Aorta (tissue), 5 donors: ENCODE data around the gene MSRB1. TPM values are rescaled to one million over a fixed set of nuclear protein-coding genes. Genes with fewer than 3 reads are reported as not detected.
"Not testable (repeated sequence)": the region's sequence is repeated elsewhere in the genome, so short reads cannot be mapped to it uniquely, and the experiment has no call there.

Experiments
- ATAC-seq: fragments of 200-7000 bp; cut with Tn5 transposase; one replicate; pipeline ENCODE4 v1.9.1; 2022; ENCODE audit warnings: moderate library complexity; ENCODE audit not compliant: low FRiP score
- DNase-seq, 2 donors: peaks; one replicate each; pipeline ENCODE4 v3.0.0-alpha.2; 2020
- H3K27ac ChIP-seq, 2 donors: one replicate each; pipeline ENCODE4 v1.5.1; 2013; ENCODE audit warnings: low read length in 2 of 2, mild to moderate bottlenecking in 2 of 2, moderate library complexity in 2 of 2, control low read depth in 1 of 2, inconsistent platforms in 1 of 2, low read depth in 1 of 2
- H3K27me3 ChIP-seq, 2 donors: one replicate each; pipeline ENCODE4 v1.6.1; 2013; ENCODE audit warnings: control low read depth in 1 of 2, low read length in 1 of 2, mild to moderate bottlenecking in 1 of 2, moderate library complexity in 1 of 2; ENCODE audit not compliant: insufficient read depth in 2 of 2, control insufficient read depth in 1 of 2
- H3K36me3 ChIP-seq, 2 donors: one replicate each; pipeline ENCODE4 v1.6.1; 2013; ENCODE audit warnings: control low read depth in 1 of 2, low read length in 1 of 2, mild to moderate bottlenecking in 1 of 2; ENCODE audit not compliant: insufficient read depth in 2 of 2, control insufficient read depth in 1 of 2
- H3K4me1 ChIP-seq, 2 donors: one replicate each; pipeline ENCODE4 v1.6.1; 2013; ENCODE audit warnings: low read length in 2 of 2, control low read depth in 1 of 2, mild to moderate bottlenecking in 1 of 2, moderate library complexity in 1 of 2; ENCODE audit not compliant: insufficient read depth in 2 of 2, control insufficient read depth in 1 of 2
- H3K4me3 ChIP-seq, 2 donors: one replicate each; pipeline ENCODE4 v1.5.1; 2013; ENCODE audit warnings: low read length in 2 of 2, control low read depth in 1 of 2, mild to moderate bottlenecking in 1 of 2
- H3K9me3 ChIP-seq: one replicate; pipeline ENCODE4 v1.6.1; 2013; ENCODE audit warnings: mild to moderate bottlenecking, low read length; ENCODE audit not compliant: control insufficient read depth
- WGBS, 2 donors: extraction: QIAGEN DNeasy Blood & Tissue Kit; methylation state at CpG; one replicate each; pipeline ENCODE4 v1.1.7; 2013; 5-methylcytosine and 5-hydroxymethylcytosine counted together
- intact Hi-C, 2 donors: fragments of 100-400 bp; cut with DNase I; formaldehyde crosslinking; loops; one replicate each; pipeline versions ENCODE4 v1.14.2 to v1.15.0; 2022
- polyA plus RNA-seq, 2 donors: library from polyadenylated mRNA; stranded (reverse); fragments of 200-250 nt; gene quantifications; one replicate each; pipeline ENCODE4 v1.2.3, GENCODE V29; 2013
- total RNA-seq, 2 donors: library from RNA; stranded (reverse); fragmentation: NEBNext Ultra II Directional; extraction: Animal tissue kit (Norgen Biotek cat#: 25700); gene quantifications; one replicate each; pipeline ENCODE4 v1.2.1, GENCODE V29; 2021
- donor health status: healthy with polysubstance abuse.
- donor health status: Bipolar disorder and iron deficiency.
- donor health status: DM: no; HTN: no; CAD: no.
- donor health status: DM: no; HTN: no; CAD: no.
- donor health status: DM: yes; HTN: yes; CAD: no.

Gene MSRB1
- total and polyA plus RNA-seq, 4 donors, result 19.5 to 56.6 (median 43.6) TPM

DNA sequence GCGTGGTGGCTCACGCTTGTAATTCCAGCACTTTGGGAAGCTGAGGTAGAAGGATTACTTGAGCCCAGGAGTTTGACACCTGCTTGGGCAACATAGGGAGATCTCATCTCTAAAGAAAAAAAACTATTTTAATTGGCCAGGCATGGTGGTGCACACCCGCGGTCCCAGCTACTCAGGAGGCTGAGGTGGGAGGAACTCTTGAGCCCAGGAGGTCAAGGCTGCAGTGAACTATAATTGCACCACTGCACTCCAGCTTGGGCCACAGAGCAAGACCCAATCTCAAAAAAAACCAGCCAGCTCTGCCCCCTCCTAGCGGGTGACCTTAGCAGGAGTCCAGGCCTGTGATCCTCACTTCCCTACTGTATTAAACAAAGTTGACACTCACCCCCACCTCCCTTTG is 18.9 kb downstream of the MSRB1 start:
- H3K36me3 ChIP-seq, result no peaks in the 10 kb centered on the region
- ATAC-seq (no peak), DNase-seq (no peak)
- no peaks in the 10 kb centered on the region for H3K9me3 ChIP-seq
- H3K27ac ChIP-seq, result no peak overlapping the region
- intact Hi-C loops, result no loop called here
- no peak overlapping the region for H3K4me3 ChIP-seq
- WGBS, 2 donors, result 65 to 66% methylated on average over 5 of the region's 5 CpGs
- H3K4me1 ChIP-seq, result no peaks in the 10 kb centered on the region
- H3K27me3 ChIP-seq, result peaks cover 0 to 6% of the 10 kb centered on the region in 2 donors

DNA sequence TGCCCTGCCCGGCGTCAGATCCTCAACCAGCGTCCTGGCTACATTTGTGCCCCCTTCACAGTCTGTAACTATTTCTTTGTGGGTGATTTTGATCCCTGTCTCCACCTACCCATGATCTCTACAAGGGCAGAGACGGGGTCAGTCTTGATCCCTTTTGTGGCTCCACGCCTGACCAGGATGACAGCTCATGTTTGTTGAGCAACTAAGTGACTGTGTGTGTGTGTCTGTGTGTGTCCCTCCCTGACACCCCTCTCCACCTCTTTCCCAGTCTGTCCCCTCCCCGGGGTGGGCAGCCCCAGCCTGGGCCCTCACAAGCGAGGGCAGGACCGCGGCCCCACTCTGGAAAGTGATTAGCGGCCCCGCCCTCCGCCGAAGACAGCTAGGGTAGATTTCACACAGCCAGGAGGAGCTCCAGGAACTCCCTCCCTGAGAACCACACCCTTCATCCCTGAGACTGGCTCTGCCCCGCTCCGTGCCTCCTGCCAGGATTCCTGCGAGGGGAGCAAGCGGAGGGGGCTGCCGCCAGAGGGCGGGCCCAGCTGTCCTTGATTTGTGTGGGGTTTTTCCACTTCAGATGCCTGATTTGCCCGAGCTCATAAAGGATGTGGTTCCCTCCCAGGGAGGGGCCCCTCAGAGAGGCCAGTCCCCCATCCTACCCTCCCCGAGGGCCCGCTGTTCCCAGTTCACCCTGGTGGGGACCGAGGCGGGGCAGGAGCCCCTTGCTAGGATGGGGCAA is 19.5 kb downstream of the MSRB1 start:
- H3K36me3 ChIP-seq, result no peaks in the 10 kb centered on the region
- no peaks in the 10 kb centered on the region for H3K9me3 ChIP-seq
- DNase-seq, result no peak
- intact Hi-C loops, result no loop called here
- no peaks in the 10 kb centered on the region for H3K4me1 ChIP-seq
- no peak overlapping the region for H3K27ac ChIP-seq
- H3K27me3 ChIP-seq, result peaks cover 0 to 6% of the 10 kb centered on the region in 2 donors
- 16% methylated on average over 24 of the region's 24 CpGs for WGBS, 2 donors
- ATAC-seq, result no peak
- no peak overlapping the region for H3K4me3 ChIP-seq

DNA sequence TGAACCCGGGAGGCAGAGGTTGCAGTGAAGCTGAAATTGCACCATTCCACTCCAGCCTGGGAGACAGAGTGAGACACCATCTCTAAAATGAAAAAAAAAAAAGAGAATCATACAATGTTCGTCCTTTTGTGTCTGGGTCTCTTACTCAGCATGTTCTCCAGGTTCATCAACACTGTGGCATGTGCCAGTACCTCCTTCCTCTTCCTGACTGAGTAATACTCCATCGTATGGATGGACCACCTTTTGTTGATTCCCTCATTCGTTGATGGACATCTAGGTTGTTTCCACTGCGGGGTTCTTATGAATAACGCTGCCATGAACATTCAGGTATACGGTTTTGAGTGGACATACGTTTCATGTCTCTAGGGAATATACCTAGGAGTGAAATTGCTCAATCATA is 20.6 kb downstream of the MSRB1 start:
- Histone ChIP-seq H3K27me3 (peaks cover 0 to 6% of the 10 kb centered on the region in 2 donors), H3K4me3 (no peak overlapping the region), H3K36me3 (no peaks in the 10 kb centered on the region), H3K27ac (no peak overlapping the region), H3K4me1 (no peaks in the 10 kb centered on the region), H3K9me3 (no peaks in the 10 kb centered on the region)
- intact Hi-C loops, result no loop called here
- ATAC-seq (no peak), DNase-seq (no peak)
- 79 to 90% methylated on average over 8 of the region's 8 CpGs for WGBS, 2 donors

DNA sequence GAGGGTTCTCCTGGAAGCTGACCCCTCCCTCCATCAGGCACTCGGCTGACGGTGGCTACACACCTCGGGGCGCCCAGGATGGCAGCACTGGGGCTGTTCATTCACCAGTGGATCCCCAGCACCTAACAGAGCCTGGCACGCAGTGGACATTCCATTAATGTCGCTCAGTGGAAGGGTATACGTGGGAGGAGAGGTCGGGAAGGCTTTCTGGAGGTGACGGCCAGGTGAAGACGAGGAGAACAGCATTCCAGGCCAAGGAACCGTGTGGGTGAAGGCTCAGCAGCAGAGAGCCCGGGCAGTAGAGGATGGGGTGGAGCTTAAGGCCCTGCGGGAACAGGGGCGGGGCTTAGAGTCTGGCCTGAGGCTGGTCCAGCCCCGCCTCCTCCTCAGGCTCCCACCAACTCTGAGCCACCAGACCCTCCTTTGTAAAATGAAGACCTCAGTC is 22.2 kb downstream of the MSRB1 start:
- Histone ChIP-seq H3K27ac (no peak overlapping the region), H3K27me3 (peaks cover 0 to 6% of the 10 kb centered on the region in 2 donors), H3K36me3 (no peaks in the 10 kb centered on the region), H3K4me3 (no peak overlapping the region), H3K4me1 (no peaks in the 10 kb centered on the region), H3K9me3 (no peaks in the 10 kb centered on the region)
- no peak for ATAC-seq
- intact Hi-C loops, result no loop called here
- DNase-seq, result no peak
- WGBS, 2 donors, result 9 to 10% methylated on average over 15 of the region's 15 CpGs

DNA sequence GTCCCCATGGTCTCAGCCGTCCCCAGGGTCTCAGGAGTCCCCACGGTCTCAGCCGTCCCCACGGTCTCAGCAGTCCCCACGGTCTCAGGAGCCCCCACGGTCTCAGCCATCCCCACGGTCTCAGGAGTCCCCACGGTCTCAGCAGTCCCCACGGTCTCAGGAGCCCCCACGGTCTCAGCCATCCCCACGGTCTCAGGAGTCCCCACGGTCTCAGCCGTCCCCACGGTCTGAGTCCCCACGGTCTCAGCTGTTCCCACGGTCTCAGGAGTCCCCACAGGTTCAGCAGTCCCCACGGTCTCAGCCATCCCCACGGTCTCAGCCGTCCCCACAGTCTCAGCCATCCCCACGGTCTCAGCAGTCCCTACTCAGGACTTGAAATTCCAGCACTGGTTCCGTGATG is 22.9 kb downstream of the MSRB1 start:
- H3K4me3 ChIP-seq, intact Hi-C loops, H3K4me1 ChIP-seq, H3K36me3 ChIP-seq, H3K9me3 ChIP-seq, H3K27ac ChIP-seq, ATAC-seq, DNase-seq, H3K27me3 ChIP-seq: not testable (repeated sequence)
- 63 to 68% methylated on average over 21 of the region's 21 CpGs for WGBS, 2 donors

DNA sequence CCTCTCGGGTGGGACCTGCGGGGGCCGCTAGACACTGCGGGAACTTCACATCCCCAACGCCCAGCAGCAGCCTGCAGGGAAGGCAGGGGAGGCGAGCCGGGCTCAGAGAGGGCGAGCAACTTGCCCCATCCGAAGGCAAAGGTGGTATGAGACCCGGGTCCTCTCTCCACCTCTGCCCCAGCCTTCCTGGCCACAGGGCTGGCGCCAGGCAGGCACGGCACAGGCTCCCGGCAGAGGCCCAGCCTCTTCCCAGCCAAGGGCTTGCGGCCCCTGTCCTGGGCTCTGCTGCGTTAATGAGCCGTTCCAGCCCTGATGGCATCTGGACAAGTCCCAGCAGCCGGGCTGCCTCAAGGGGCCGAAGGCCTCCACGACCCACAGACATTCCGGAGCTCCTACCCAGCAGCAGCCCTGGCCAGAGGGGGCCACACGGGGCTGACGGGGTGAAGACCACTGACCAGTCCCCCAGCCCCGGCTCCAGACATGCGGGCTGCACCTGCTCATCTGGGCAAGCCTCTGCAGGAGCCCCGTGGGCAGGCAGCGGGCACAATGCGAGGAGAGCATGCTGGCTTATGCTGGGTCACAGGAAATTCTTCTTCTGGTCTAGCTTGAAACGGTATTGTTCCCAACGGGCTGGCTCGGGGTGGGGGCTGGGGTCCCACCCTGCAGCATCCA is 23.5 kb downstream of the MSRB1 start:
- no peak for DNase-seq
- Histone ChIP-seq H3K27ac (no peak overlapping the region), H3K4me1 (no peaks in the 10 kb centered on the region), H3K9me3 (no peaks in the 10 kb centered on the region), H3K36me3 (no peaks in the 10 kb centered on the region), H3K4me3 (no peak overlapping the region), H3K27me3 (peaks cover 0 to 4% of the 10 kb centered on the region in 2 donors)
- no peak for ATAC-seq
- 26% methylated on average over 30 of the region's 30 CpGs for WGBS, 2 donors
- intact Hi-C loops, result no loop called here

DNA sequence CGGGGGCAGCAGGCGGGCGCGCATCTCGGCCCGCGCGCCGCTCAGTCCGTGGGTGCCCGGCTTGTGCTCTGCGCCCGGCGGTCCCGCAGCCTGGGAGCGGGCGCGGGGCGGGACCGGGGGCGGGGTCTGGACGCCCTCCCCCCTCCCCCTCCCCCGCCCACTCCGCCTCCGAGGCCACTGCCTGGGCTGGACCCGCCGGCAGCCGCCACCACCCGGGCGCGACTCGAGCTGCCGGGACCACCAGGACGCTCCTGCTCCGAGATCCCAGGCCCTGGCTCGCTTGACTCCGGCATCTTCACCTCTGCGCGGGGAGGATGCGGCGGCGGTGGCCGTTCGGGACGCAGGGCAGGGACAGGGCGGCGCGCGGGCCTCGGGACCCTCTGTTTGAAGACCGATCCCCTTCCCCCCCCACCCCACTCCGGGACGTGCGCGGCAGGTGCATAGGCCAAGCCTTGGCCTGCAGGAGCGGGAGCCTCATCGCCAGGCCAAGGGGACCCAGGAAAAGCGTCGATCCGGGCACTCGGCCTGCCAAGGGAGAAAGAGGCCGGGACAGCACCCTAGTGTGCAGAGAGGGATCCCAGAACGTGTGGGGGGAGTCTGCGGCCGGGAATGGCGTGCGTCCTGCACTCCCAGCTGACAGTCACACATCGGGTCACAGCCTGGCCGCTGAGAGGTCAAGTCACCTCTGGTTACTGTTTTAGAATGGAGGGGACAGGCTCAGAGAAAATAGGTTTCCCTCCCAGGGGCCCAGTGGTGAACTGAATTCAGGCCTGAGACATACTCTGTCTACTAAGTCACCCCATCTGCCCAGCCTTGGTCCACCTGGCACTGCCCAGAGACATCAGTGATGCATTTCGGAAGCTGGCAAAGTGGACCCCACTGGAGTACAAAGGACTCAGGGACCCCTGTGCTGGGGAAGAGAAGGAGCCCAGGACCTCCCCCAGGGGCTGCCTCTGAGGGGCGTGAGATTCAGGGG is 24.4 kb downstream of the MSRB1 start, which contains the start of gene HS3ST6:
HS3ST6 (minus strand) TSS at position 65 of the 976 bp plus-strand sequence. CDS start 92 bp downstream, outside the sequence.
- Histone ChIP-seq H3K36me3 (no peaks in the 10 kb centered on the region), H3K4me3 (no peak within 1 kb of the TSS), H3K9me3 (no peaks in the 10 kb centered on the region), H3K27ac (no peak within 1 kb of the TSS), H3K4me1 (no peaks in the 10 kb centered on the region), H3K27me3 (peaks cover 0 to 4% of the 10 kb centered on the region in 2 donors)
- no peak for DNase-seq
- WGBS, 2 donors, result 3 to 4% methylated on average over 57 to 71 of the region's 71 CpGs
- intact Hi-C loops, result no loop called here
- no peak for ATAC-seq

DNA sequence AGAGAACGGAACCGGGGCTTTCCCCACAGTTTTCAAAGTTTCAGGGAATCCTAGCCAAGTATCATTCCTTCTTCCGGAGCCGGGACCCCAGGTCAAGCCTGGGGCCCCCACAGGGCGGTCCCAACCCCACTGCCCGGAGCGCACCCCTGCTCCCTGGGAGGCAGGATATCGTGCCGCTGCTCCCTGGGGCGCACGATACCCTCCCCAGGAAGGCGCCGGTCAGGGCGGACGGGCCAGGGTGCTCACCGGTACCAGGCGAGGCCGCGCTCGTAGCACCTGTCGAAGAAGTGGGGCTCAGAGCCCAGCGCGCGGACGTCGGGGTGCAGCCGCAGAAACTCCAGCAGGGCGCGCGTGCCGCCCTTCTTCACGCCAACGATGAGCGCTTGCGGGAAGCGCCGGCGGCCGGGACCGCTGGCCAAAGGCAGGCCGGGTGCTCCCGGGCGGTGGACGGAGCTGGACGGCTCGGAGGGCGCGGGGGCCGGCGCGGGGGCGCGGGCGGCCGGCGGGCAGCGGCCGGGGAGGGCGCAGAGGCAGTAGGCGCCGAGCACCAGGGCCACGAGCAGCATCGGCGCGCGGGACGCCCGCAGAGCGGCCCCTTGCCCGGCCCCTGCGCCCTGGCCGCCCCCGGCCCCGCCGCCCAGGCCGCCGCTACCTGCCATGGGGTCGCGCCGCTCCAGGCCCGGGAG is 25.2 kb downstream of the MSRB1 start:
- intact Hi-C loops, result no loop called here
- ATAC-seq (no peak), DNase-seq (no peak)
- Histone ChIP-seq H3K27me3 (peaks cover 0 to 4% of the 10 kb centered on the region in 2 donors), H3K9me3 (no peaks in the 10 kb centered on the region), H3K4me3 (no peak overlapping the region), H3K36me3 (no peaks in the 10 kb centered on the region), H3K27ac (no peak overlapping the region), H3K4me1 (no peaks in the 10 kb centered on the region)
- 1 to 2% methylated on average over 69 to 81 of the region's 81 CpGs for WGBS, 2 donors
